GM19452 (cell line): ENCODE measurements around the gene TIE1.
"Not testable (repeated sequence)": the region's sequence is repeated elsewhere in the genome, so short reads cannot be mapped to it uniquely, and the experiment has no call there.

ENCODE experiments used
- ATAC-seq: cut with Tn5 transposase; IDR thresholded peaks from one replicate; pipeline ENCODE4 v1.9.1; 2021; ENCODE audit not compliant: unreplicated experiment

TIE1 gene

GRCh38 chr1:43358746-43359693 is 58.2 kb downstream of the TIE1 start, which contains the start of gene CDC20:
Gene CDC20 (plus strand): TSS chr1:43358981. CDS start chr1:43359216, 235 bp downstream.
- ATAC-seq = peak; percentile 92

DNA sequence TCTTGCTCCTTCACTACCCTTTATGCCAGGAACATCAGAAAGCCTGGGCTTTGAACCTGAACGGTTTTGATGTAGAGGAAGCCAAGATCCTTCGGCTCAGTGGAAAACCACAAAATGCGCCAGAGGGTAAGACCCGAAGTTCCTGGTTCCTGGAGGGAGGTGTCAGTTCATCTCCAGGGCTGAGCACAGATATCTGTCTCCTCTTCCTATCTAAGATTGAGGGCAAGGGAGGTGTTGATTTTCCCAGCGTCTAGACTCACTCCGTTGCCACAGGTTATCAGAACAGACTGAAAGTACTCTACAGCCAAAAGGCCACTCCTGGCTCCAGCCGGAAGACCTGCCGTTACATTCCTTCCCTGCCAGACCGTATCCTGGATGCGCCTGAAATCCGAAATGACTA is 58.9 kb downstream of the TIE1 start:
- no peak for ATAC-seq

- no peak for ATAC-seq
Observed at GRCh38 chr1:43360616-43361015, 59.8 kb downstream of the TIE1 start.

- no peak for ATAC-seq
Observed at GRCh38 chr1:43363283-43363934, 62.6 kb downstream of the TIE1 start.

- no peak for ATAC-seq
Observed at GRCh38 chr1:43363935-43364525, 63.2 kb downstream of the TIE1 start.

GRCh38 chr1:43365678-43366077 is 64.9 kb downstream of the TIE1 start:
- no peak for ATAC-seq

DNA sequence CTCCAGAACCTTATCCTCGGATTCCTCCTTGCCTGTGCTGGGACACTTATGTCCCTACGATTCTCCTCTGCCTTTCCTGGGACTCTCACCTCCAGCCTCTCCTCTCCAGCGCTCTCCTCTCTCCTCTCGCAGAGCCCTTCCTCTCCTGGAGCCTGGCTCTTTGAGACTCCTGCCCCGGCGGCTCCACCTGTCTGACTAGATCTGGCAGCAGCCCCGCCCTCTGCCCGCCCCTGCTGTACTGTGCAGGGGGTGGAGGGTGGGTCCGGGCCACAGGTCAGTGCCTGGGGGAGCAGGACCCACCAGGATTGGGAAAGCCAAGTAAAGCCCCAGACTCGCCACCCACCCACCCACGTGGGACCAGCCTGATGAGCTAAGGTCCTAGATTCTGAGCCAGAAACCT is 65.4 kb downstream of the TIE1 start:
- no peak for ATAC-seq

- no peak for ATAC-seq
Observed at GRCh38 chr1:43366601-43367025, 65.8 kb downstream of the TIE1 start.

DNA sequence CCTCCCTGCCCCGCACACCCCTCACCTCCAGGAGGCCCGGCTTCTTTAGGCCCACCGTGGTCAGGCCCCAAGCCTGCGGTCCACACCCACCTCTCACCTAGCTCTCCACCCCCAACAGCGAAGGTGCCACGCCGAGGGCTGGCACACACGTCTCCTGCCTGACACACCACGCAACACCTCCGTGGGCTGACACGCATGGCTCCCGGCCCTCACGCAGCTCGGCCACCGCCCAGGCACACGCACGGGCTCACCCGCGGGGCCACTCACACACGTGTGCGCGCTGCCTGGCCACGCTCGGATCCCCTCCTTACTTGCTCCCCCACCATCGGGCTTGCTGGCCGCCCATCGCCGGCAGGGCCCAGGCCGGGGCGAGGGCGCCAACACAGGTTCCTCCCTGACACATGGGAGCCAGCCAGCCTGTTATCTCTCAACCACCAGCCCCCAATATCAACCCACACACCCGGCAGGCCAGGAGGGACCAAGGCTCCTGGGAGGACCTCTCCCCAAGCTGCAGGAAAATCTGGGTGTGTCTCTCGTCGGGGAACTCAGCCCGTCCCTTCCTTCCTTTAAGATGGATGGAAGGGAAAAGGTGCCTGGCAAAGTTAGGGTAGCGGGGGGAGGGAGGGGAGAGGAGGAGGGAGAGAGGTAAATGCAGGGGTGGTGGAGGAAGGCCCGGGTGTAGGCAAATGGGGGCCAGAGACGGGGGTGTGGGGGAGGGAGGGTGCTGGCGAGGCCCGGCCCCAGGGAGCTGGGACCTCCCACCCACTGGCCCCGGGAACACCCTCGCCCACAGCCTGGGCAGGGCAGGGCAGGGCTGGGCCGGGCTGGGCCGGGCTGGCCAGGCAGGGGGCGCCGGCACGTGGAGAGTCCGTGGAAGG is 66.5 kb downstream of the TIE1 start:
- peak; percentile 33 for ATAC-seq

- peak; percentile 77 for ATAC-seq
Observed at GRCh38 chr1:43367904-43368645, 67.3 kb downstream of the TIE1 start, which contains the start of gene ELOVL1. Gene ELOVL1 (minus strand): TSS chr1:43368011. CDS start chr1:43365609, 2,402 bp downstream.

GRCh38 chr1:43368646-43369020 is 67.9 kb downstream of the TIE1 start:
- ATAC-seq = no peak

- ATAC-seq = not testable (repeated sequence)
Observed at GRCh38 chr1:43369779-43370178, 69.0 kb downstream of the TIE1 start.

DNA sequence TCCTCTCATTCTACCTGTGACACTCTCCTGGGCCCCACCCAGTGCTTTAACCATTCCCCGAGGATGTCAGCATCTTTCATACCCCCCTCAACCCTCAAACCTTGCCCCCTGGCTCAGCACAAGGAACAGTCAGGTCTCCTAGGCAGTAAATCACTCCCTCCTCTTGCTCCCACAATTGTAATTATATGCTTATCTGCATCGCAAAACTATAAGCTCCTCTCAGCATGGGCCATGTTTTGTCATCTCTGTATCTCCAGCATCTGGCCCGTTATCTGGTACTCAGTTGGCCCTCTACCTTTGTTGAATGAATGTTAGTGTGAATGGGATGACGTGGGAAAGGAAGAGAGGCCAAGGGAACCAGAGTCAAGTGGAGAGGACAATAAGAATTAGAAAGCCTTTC is 69.8 kb downstream of the TIE1 start:
- ATAC-seq = no peak

DNA sequence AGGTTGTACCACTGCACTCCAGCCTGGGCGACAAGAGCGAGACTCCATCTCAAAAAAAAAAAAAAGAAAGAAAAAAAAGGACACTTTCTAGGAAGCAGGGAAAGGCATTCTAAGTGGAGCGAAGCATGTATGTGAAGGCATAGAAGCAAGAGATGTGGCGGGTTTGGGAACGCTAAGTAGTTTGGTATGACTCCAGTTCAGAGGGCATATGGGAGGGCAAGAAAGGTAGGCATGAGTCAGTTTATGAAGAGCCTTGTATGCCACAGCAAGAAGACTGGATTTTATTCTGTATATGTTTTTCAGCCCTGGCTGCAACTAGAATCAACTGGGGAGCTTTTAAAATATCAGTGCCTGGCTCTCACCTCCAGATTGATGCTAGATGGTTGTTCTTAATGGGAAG is 71.4 kb downstream of the TIE1 start:
- no peak for ATAC-seq
